Fibroblast of peridontal ligament (primary cell): ENCODE measurements around the gene CANX.

Experiments
- DNase-seq: peaks from one replicate; pipeline ENCODE4 v3.0.0-alpha.2; 2010; ENCODE audit errors: extremely low read depth

CANX gene

DNA sequence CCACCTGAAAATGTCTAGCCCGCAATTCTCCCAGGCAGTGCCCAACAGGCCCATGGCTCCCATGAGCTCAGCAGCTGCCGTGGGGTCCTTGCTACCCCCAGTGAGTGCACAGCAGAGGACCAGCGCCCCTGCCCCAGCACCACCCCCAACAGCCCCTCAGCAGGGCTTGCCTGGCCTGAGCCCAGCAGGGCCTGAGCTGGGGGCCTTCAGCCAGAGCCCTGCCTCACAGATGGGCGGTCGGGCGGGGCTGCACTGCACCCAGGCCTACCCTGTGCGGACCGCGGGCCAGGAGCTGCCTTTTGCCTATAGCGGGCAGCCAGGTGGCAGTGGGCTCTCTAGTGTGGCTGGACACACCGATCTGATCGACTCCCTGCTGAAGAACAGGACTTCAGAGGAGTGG is 75.7 kb downstream of the CANX start:
- no peak for DNase-seq

DNA sequence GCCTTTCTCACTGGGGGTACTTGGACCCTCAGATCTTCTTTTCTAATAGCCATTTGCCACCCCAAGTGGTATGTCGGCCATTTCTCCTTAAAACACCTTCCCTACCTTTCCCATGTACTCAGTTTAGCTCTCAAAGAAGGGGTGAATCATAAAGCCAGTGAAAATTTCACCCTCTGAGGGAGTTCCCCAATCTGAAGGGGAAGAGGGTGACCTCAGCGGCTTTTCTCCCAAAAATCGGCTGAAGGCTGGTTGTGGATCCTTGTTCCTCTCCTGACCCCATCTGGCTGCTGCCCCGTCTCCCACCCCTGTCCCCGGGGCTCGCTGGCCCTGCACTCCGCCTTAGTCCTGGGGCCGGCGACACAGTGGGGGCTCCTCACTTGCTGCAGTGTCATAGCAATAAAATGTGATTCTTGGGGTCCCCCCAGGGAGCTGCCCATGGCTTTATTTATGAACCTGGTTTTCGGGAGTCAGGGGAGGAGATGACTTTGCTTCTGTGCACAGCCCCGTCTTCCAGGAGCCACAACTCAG is 77.7 kb downstream of the CANX start:
- DNase-seq = no peak

DNA sequence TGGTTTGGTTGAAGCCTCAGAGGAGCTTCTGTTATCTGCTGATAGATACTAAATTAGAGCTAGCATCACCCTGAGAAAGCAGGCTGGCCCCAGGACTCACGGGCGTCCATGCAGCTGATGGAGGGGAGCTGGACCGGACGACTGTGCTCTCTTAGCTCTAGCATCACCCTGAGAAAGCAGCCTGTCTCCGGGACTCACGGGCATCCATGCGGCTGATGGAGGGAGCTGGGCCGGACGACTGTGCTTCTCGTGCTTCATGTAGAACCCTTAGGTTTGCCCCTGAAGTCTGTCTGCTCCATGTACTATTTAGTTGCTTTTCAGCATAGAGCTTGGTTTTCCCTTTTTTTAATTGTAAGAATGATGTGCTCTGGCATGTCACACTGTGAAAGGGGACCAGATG is 78.7 kb downstream of the CANX start:
- no peak for DNase-seq

DNA sequence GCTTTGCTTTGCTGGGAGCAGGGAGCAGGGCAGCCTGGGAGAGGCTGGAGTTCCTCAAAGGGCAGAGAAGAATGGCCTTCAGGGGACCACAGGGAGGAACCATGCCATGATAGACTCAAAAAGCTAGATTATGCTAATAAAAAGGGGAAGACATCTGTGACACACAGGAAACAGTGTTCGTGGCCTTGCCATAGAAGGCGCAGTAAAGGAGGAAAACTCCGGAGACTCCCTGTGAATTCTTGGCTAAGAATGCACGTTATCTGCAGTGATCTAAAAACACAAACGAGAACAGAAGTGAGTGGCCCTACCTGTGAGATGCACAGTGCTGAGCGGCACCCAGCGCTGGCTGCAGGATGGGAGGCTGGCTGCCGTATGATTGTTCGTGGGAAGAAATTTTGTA is 79.1 kb downstream of the CANX start:
- DNase-seq = no peak

DNA sequence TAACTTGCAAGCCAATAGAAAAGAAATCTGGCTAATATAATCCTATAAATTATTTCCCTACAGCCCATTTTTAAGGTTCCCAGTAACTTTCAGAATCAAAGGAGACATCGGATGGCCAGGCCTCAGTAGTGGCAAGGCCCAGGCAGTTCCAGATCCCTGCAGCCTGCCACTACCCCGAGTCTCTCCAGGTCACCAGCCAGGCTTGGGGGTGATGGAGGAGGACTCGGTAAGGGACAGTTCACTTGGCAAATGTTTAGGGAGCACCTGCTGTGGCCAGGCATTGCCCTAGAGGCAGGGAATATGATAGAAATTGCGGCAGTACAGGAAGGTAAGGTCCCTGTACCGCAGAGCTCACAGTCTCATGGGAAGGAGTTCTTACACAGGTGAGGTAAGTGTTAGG is 79.8 kb downstream of the CANX start:
- no peak for DNase-seq

DNA sequence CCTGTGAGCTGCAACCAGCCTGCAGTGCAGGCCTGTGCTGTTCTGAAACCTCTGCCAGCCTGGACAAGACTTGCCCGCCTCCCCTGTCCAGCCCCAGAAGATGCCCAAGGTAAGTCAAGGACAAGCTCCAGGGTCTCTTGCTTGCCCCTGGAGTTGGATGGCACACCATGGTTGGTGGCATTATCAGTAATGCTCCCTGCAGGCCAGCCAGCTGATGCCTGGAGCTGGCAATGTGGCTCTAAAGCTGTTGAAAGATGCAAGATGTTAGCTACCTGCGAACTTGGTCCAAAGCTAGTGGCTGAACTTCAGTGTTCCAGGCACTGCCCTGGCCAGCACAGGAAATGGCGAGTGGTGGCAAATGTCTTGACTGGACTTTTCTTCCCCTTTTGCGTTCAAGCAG is 81.1 kb downstream of the CANX start:
- DNase-seq = no peak

DNA sequence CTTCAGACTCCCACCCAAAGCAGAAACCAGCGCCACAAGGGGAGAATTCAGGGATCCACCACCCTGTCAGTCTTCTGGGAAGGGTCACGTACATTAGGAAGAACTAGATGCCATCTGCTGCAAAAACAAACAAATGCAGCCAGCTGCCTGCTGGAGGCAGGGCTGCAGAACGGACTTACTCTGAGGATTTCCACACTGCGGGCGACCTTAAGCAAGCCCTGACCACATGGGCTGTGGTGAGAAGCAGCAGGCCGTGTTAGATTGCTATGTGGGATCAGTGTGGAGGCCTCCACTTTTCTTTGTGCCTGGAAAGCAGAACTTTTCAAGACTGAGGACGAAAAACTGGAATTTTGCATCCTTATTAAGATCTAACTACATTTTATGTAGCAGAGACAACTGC is 81.6 kb downstream of the CANX start:
- no peak for DNase-seq
